HG03175 (cell line): ENCODE results near the gene SPATA17.

Experiments used
- ATAC-seq: cut with Tn5 transposase; IDR thresholded peaks from one replicate; pipeline ENCODE4 v1.9.1; 2021; ENCODE audit warnings: mild to moderate bottlenecking, moderate library complexity; ENCODE audit not compliant: unreplicated experiment

SPATA17 gene

GRCh38 chr1:217846733-217847132 lies 215.6 kb downstream of the SPATA17 start:
- no peak for ATAC-seq

GRCh38 chr1:217847643-217848042 lies 216.5 kb downstream of the SPATA17 start:
- ATAC-seq = no peak

GRCh38 chr1:217856342-217857034 lies 225.3 kb downstream of the SPATA17 start:
- ATAC-seq = no peak

- no peak for ATAC-seq
Observed at GRCh38 chr1:217857061-217857460, 225.9 kb downstream of the SPATA17 start.

- no peak for ATAC-seq
Observed at GRCh38 chr1:217861658-217862057, 230.5 kb downstream of the SPATA17 start.

- no peak for ATAC-seq
Observed at GRCh38 chr1:217867446-217867995, 236.4 kb downstream of the SPATA17 start.

- no peak for ATAC-seq
Observed at GRCh38 chr1:217871955-217872354, 240.8 kb downstream of the SPATA17 start.

- no peak for ATAC-seq
Observed at GRCh38 chr1:217875229-217875628, 244.1 kb downstream of the SPATA17 start.

- no peak for ATAC-seq
Observed at GRCh38 chr1:217876401-217876800, 245.3 kb downstream of the SPATA17 start.

- no peak for ATAC-seq
Observed at GRCh38 chr1:217876896-217877295, 245.8 kb downstream of the SPATA17 start.

GRCh38 chr1:217881131-217881543 lies 250.0 kb downstream of the SPATA17 start:
- no peak for ATAC-seq

GRCh38 chr1:217881607-217882332 lies 250.6 kb downstream of the SPATA17 start:
- ATAC-seq = no peak

GRCh38 chr1:217885181-217885580 lies 254.0 kb downstream of the SPATA17 start:
- ATAC-seq = no peak

GRCh38 chr1:217888328-217888727 lies 257.2 kb downstream of the SPATA17 start:
- ATAC-seq = no peak

- ATAC-seq = no peak
Observed at GRCh38 chr1:217889401-217889800, 258.3 kb downstream of the SPATA17 start.

- ATAC-seq = no peak
Observed at GRCh38 chr1:217891966-217892365, 260.8 kb downstream of the SPATA17 start.

- no peak for ATAC-seq
Observed at GRCh38 chr1:217892750-217893149, 261.6 kb downstream of the SPATA17 start.

- no peak for ATAC-seq
Observed at GRCh38 chr1:217895841-217896240, 264.7 kb downstream of the SPATA17 start.

GRCh38 chr1:217896490-217896889 lies 265.3 kb downstream of the SPATA17 start:
- no peak for ATAC-seq

- ATAC-seq = no peak
Observed at GRCh38 chr1:217897100-217897499, 266.0 kb downstream of the SPATA17 start.

GRCh38 chr1:217899614-217900013 lies 268.5 kb downstream of the SPATA17 start:
- no peak for ATAC-seq

- ATAC-seq = no peak
Observed at GRCh38 chr1:217907504-217907903, 276.4 kb downstream of the SPATA17 start.
